Mesodermal cell (in vitro differentiated cells): ENCODE results near the gene HSPA1L. TPM values are rescaled to one million over a fixed set of nuclear protein-coding genes. Genes with fewer than 3 reads are reported as not detected.
"Not testable (repeated sequence)": the region's sequence is repeated elsewhere in the genome, so short reads cannot be mapped to it uniquely, and the experiment has no call there.

ENCODE experiments used
- H3K27ac ChIP-seq: 2 replicates; pipeline ENCODE4 v1.7.0; 2013; ENCODE audit warnings: mild to moderate bottlenecking, low read depth, low read length, moderate library complexity; ENCODE audit not compliant: severe bottlenecking
- H3K36me3 ChIP-seq: 2 replicates; pipeline ENCODE4 v1.7.1; 2013; ENCODE audit warnings: mild to moderate bottlenecking, low read length, moderate library complexity; ENCODE audit not compliant: control insufficient read depth, insufficient read depth
- H3K4me1 ChIP-seq: one replicate; pipeline ENCODE4 v1.7.1; 2013; ENCODE audit warnings: mild to moderate bottlenecking, low read length; ENCODE audit not compliant: insufficient read depth, control insufficient read depth, poor library complexity, severe bottlenecking
- H3K4me3 ChIP-seq: 2 replicates; pipeline ENCODE4 v1.7.0; 2013; ENCODE audit warnings: low read length, control low read depth, mild to moderate bottlenecking; ENCODE audit not compliant: insufficient read depth, poor library complexity, severe bottlenecking; ENCODE audit errors: extremely low read depth
- H3K9me3 ChIP-seq: 2 replicates; pipeline ENCODE4 v1.7.1; 2013; ENCODE audit warnings: mild to moderate bottlenecking, low read length, moderate library complexity; ENCODE audit not compliant: control insufficient read depth
- WGBS, 2 experiments: methylation state at CpG; one replicate each; pipeline ENCODE4 v1.1.5; 2013; ENCODE audit warnings: missing lambda C conversion rate in 2 of 2; ENCODE audit not compliant: insufficient coverage in 2 of 2; 5-methylcytosine and 5-hydroxymethylcytosine counted together
- polyA plus RNA-seq, 2 experiments: library from polyadenylated mRNA; stranded (reverse); fragments of 50-300 nt; gene quantifications; one replicate each; pipeline ENCODE4 v1.2.3, GENCODE V29; 2013

HSPA1L gene
- polyA plus RNA-seq (2013, experiment 1 of 2) = 1.9 TPM
- 1.4 TPM for polyA plus RNA-seq (2013, experiment 2 of 2)

DNA sequence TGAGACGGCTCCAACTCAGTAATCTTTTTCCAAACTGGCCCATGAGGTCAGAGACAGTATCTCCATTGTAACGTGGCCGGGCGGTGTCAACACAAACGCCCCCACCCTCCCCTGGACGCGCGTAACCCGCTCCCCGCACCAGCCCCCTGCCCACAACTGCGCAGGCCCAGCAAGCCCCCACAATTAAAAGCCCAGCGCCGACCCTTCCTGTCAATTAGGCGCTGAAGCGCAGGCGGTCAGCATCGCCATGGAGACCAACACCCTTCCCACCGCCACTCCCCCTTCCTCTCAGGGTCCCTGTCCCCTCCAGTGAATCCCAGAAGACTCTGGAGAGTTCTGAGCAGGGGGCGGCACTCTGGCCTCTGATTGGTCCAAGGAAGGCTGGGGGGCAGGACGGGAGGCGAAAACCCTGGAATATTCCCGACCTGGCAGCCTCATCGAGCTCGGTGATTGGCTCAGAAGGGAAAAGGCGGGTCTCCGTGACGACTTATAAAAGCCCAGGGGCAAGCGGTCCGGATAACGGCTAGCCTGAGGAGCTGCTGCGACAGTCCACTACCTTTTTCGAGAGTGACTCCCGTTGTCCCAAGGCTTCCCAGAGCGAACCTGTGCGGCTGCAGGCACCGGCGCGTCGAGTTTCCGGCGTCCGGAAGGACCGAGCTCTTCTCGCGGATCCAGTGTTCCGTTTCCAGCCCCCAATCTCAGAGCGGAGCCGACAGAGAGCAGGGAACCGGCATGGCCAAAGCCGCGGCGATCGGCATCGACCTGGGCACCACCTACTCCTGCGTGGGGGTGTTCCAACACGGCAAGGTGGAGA is at the start of gene HSPA1L, which contains the start of gene HSPA1A:
TSS of gene HSPA1L (minus strand) at position 259 of the 814 bp plus-strand sequence. CDS start 3,311 bp downstream, outside the sequence.
TSS of gene HSPA1A (plus strand) at position 519 of the 814 bp plus-strand sequence. CDS start at position 733, 214 bp downstream.
- WGBS, 2 experiments = 1 to 2% methylated on average over 30 to 48 of the region's 56 CpGs
- H3K27ac ChIP-seq = peak within 1 kb of the TSS; percentile 99
- peaks cover 9% of the 10 kb centered on the region for H3K4me1 ChIP-seq
- H3K9me3 ChIP-seq = no peaks in the 10 kb centered on the region
- peak within 1 kb of the TSS; percentile 45 for H3K4me3 ChIP-seq
- peaks cover 7% of the 10 kb centered on the region for H3K36me3 ChIP-seq

DNA sequence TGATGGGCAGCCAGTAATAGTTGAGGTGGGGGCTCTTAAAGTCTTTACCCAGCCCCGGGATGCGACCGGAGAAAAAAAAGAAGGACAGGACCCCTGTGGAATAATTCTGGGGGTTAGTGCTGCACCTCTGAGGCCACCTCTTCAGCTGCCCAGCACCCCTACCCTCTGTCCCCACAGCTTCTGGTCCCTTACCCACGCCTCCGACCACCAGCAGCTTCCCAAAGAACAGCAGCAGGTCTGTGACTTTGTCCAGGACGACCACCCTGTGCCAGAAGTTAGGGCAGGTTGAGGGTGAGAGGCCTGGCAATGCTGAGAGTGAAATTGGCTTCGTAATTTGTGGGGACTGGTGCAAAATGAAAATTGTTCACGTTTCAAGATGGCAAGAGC is 49.7 kb upstream of the HSPA1L start:
- Histone ChIP-seq H3K27ac (no peak overlapping the region), H3K4me3 (no peak overlapping the region), H3K4me1 (no peaks in the 10 kb centered on the region), H3K9me3 (no peaks in the 10 kb centered on the region), H3K36me3 (peaks cover 18% of the 10 kb centered on the region)
- WGBS, 2 experiments = 88 to 97% methylated on average over 5 to 8 of the region's 8 CpGs

GRCh38 chr6:31864123-31864562 is 49.1 kb upstream of the HSPA1L start:
- H3K4me3 ChIP-seq = peak overlapping the region; percentile 86
- H3K36me3 ChIP-seq = peaks cover 25% of the 10 kb centered on the region
- H3K4me1 ChIP-seq, H3K9me3 ChIP-seq: not testable (repeated sequence)
- peak overlapping the region; percentile 97 for H3K27ac ChIP-seq
- WGBS, 2 experiments = 43 to 45% methylated on average over 11 to 12 of the region's 16 CpGs

GRCh38 chr6:31862344-31863235 is 47.5 kb upstream of the HSPA1L start, which contains the start of gene NEU1:
Gene NEU1 (minus strand): TSS chr6:31862821. CDS start chr6:31862776, 45 bp downstream.
- H3K4me1 ChIP-seq = no peaks in the 10 kb centered on the region
- WGBS, 2 experiments = 1 to 2% methylated on average over 52 to 56 of the region's 64 CpGs
- H3K27ac ChIP-seq = peak within 1 kb of the TSS; percentile 97

DNA sequence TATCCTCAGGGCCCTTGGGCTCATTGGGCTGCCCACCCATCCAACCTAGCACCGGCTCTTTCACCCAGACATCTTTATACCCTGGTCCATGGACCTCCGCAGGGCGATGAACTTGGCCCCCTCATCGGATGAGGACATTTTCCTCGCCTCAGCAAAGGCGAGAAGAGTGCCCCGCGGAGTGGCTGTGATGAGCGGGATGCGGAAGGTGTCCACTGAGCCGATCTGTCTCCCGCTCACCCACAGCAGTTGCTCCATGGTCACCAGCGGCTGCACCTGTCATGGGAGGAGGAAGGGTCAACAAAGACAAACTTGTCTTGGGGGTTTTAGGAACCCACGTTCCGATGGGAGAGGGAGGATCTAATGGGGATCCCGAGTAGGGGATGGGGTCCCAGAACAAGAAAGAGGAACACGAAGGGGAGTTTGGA is 46.8 kb upstream of the HSPA1L start:
- Histone ChIP-seq H3K9me3 (no peaks in the 10 kb centered on the region), H3K27ac (no peak overlapping the region), H3K4me3 (peak overlapping the region; percentile 86), H3K36me3 (peaks cover 47% of the 10 kb centered on the region), H3K4me1 (no peaks in the 10 kb centered on the region)
- WGBS, 2 experiments = 62 to 65% methylated on average over 16 to 17 of the region's 17 CpGs

More at GRCh38 chr6:31862344-31863235, 47.5 kb upstream of the HSPA1L start, which contains the start of gene NEU1:
- Histone ChIP-seq H3K36me3 (peaks cover 40% of the 10 kb centered on the region), H3K4me3 (peak within 1 kb of the TSS; percentile 86), H3K9me3 (no peaks in the 10 kb centered on the region)

- Histone ChIP-seq H3K27ac (no peak overlapping the region), H3K4me3 (no peak overlapping the region), H3K9me3 (no peaks in the 10 kb centered on the region), H3K36me3 (peaks cover 54% of the 10 kb centered on the region), H3K4me1 (no peaks in the 10 kb centered on the region)
- WGBS, 2 experiments = 94 to 97% methylated on average over 5 to 6 of the region's 7 CpGs
These were observed 46.1 kb upstream of the HSPA1L start for GRCh38 chr6:31861150-31861549.

DNA sequence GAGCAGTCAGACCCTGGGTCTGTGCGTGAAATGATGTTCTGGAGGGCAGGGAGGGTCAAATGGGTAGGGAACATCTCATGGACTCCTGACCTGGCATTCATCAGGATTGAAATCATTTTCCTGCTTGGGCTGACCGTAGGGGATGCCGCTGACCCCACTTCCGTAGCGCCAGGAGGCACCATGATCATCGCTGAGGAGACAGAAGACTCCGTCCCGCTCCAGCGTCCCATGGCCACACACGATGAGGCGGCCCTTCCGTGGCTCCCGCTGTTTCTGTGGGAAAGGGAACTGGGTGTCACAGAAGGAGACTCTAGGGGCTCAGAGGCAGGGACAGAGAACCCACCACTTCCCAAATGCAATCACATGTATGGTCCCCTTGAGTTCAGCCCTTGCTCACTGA is 45.3 kb upstream of the HSPA1L start:
- no peaks in the 10 kb centered on the region for H3K4me1 ChIP-seq
- peaks cover 62% of the 10 kb centered on the region for H3K36me3 ChIP-seq
- 93 to 98% methylated on average over 9 to 13 of the region's 13 CpGs for WGBS, 2 experiments

DNA sequence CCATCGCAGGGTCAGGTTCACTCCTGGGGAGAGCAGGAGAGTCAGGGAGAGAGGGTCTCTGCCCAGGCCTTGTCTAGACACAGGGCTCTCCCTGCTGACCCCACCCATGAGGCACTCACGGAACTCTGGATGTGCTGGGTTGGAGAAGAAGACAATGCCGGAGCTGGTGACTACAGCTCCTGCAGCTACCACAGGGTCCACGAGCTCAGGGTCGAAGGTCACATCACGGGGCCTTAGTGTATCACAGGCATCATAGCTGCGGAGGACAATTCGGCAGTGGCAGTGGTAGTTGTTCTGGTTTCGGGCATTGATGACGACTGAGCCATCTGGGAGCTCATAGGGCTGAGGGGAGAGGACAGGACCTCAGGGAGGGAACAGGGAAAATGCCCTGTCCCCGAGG is 44.8 kb upstream of the HSPA1L start:
- no peak overlapping the region for H3K4me3 ChIP-seq
- WGBS, 2 experiments = 93 to 99% methylated on average over 9 to 11 of the region's 11 CpGs
- no peaks in the 10 kb centered on the region for H3K4me1 ChIP-seq
- H3K9me3 ChIP-seq = peaks cover 5% of the 10 kb centered on the region
- no peak overlapping the region for H3K27ac ChIP-seq
- peaks cover 65% of the 10 kb centered on the region for H3K36me3 ChIP-seq

More for the DNA sequence above, 45.3 kb upstream of the HSPA1L start:
- Histone ChIP-seq H3K4me3 (no peak overlapping the region), H3K27ac (no peak overlapping the region), H3K9me3 (peaks cover 3% of the 10 kb centered on the region)

DNA sequence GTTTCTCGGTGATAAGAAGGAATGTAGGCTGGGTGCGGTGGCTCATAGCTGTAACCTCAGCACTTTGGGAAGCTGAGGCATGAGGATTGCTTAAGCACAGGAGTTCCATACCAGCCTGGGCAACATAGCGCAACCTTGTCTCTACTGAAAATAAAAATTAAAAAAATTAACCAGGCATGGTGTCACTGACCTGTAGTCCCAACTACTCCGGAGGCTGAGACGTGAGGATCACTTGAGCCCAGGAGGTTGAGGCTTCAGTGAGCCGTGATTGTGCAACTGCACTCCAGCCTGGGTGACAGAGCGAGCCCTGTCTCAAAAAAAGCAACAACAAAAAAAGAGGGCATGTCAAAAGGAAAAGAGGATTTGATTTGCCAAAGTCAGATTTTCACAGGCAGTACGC is 43.6 kb upstream of the HSPA1L start:
- 98 to 100% methylated on average over 5 to 6 of the region's 8 CpGs for WGBS, 2 experiments
- no peak overlapping the region for H3K27ac ChIP-seq
- no peaks in the 10 kb centered on the region for H3K4me1 ChIP-seq
- peaks cover 5% of the 10 kb centered on the region for H3K9me3 ChIP-seq
- no peak overlapping the region for H3K4me3 ChIP-seq
- peaks cover 65% of the 10 kb centered on the region for H3K36me3 ChIP-seq

DNA sequence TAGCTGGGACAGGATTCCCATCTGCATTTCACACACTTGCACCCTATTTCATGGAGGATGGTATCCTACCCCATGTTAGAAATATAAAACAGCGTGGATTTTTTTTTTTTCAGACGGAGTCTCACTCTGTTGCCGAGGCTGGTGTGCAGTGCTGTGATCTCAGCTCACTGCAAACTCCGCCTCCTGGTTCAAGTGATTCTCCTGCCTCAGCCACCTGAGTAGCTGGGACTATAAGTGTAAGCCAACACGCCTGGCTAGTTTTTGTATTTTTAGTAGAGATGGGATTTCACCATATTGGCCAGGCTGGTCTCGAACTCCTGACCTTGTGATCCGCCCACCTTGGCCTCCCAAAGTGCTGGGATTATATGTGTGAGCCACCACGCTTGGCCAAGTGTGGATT is 42.7 kb upstream of the HSPA1L start:
- peaks cover 66% of the 10 kb centered on the region for H3K36me3 ChIP-seq
- not testable (repeated sequence) for H3K4me1 ChIP-seq, H3K4me3 ChIP-seq, H3K9me3 ChIP-seq, H3K27ac ChIP-seq
- 98 to 100% methylated on average over 4 to 7 of the region's 8 CpGs for WGBS, 2 experiments
